Measurements from ENCODE around the gene CDH3.

- TF ChIP-seq TAF1 (IDR thresholded peaks at IDR 0.05; ENCODE audit: low read depth) (no peak), REST (IDR thresholded peaks at IDR 0.05; ENCODE audit: low read depth) (no peak), NFIC (IDR thresholded peaks at IDR 0.05) (no peak), CEBPB (IDR thresholded peaks at IDR 0.05) (no peak), RAD21 (IDR thresholded peaks at IDR 0.05; ENCODE audit: low read depth) (no peak), YY1 (IDR thresholded peaks at IDR 0.05; ENCODE audit: low read depth) (no peak)
These were observed 74.9 kb downstream of the CDH3 start for GRCh38 chr16:68719993-68720489.

Data from Ishikawa (cell line).